Esophagus squamous epithelium (tissue), 5 donors: Measurements from ENCODE around the gene PPOX. TPM values are rescaled to one million over a fixed set of nuclear protein-coding genes. Genes with fewer than 3 reads are reported as not detected.

Source experiments
- DNase-seq: peaks from one replicate; lab custom pipeline; 2025; lab: John Stamatoyannopoulos, UW
- H3K27ac ChIP-seq, 4 donors: fragments of 200-600 bp; sonication (generic); one replicate each; pipeline ENCODE4 v1.5.1; 2016 to 2019; ENCODE audit warnings: mild to moderate bottlenecking in 1 of 4
- H3K27me3 ChIP-seq, 4 donors: fragments of 200-600 bp; sonication (generic); 1 replicate in 3 of 4; 2 replicates in 1 of 4; pipeline versions ENCODE4 v1.5.1 to v1.6.0; 2017 to 2021; ENCODE audit warnings: antibody characterized with exemption in 1 of 4
- H3K36me3 ChIP-seq, 3 donors: fragments of 200-600 bp; sonication (generic); one replicate each; pipeline ENCODE4 v1.5.1; 2016 to 2019
- H3K4me1 ChIP-seq, 3 donors: fragments of 200-600 bp; sonication (generic); one replicate each; pipeline ENCODE4 v1.5.1; 2017 to 2019
- H3K4me3 ChIP-seq, 4 donors: fragments of 200-600 bp; sonication (generic); 1 replicate in 3 of 4; 2 replicates in 1 of 4; pipeline ENCODE4 v1.5.1; 2016 to 2019; ENCODE audit warnings: mild to moderate bottlenecking in 2 of 4, moderate library complexity in 1 of 4
- H3K9me3 ChIP-seq, 3 donors: fragments of 200-600 bp; sonication (generic); one replicate each; pipeline ENCODE4 v1.5.1; 2016 to 2019
- CTCF ChIP-seq, 6 experiments: fragments of 450-650 bp in 4 of 6; fragments of 200-600 bp in 2 of 6; sonication (generic) in 2 of 6; IDR thresholded peaks; one replicate each; pipeline ENCODE4 v1.5.1; 2016 to 2019; ENCODE audit warnings: antibody characterized with exemption in 6 of 6, mild to moderate bottlenecking in 4 of 6, moderate library complexity in 4 of 6
- POLR2A ChIP-seq, 4 donors: fragments of 450-650 bp; IDR thresholded peaks; one replicate each; pipeline ENCODE4 v1.6.1; 2017; ENCODE audit warnings: antibody characterized with exemption in 4 of 4, mild to moderate bottlenecking in 4 of 4, moderate library complexity in 3 of 4
- WGBS, 2 donors: methylation state at CpG; one replicate each; pipeline ENCODE4 v1.1.5; 2018; 5-methylcytosine and 5-hydroxymethylcytosine counted together
- intact Hi-C: fragments of 100-400 bp; cut with DNase I; formaldehyde crosslinking; loops from one replicate; pipeline ENCODE4 v1.15.0; 2022
- total RNA-seq, 4 donors: library from RNA; depleted of rRNA; stranded (reverse); fragments of >200 nt; gene quantifications; one replicate each; pipeline ENCODE4 v1.1.0, GENCODE V29; 2016
- donor health status: DM: yes; HTN: yes; CAD: no.

The PPOX gene
- total RNA-seq, 4 donors from 2014 or later: 5.8 to 28.8 (median 11.7) TPM

- H3K36me3 ChIP-seq: peaks cover 18 to 71% (median 41%) of the 10 kb centered on the region in 3 donors
- H3K4me1 ChIP-seq: peaks cover 21 to 32% (median 22%) of the 10 kb centered on the region in 3 donors
- no peak for DNase-seq
- no peak overlapping the region for H3K4me3 ChIP-seq
- no peaks in the 10 kb centered on the region for H3K27me3 ChIP-seq
- TF ChIP-seq POLR2A (IDR thresholded peaks at IDR 0.05): no peak
- no peak for TF ChIP-seq CTCF (IDR thresholded peaks at IDR 0.05)
- H3K9me3 ChIP-seq: no peaks in the 10 kb centered on the region
- 68 to 69% methylated on average over 3 to 4 of the region's 4 CpGs for WGBS, 2 donors
- intact Hi-C loops: no loop called here
- no peak overlapping the region for H3K27ac ChIP-seq
Measured at GRCh38 chr1:161121834-161122233, 44.4 kb upstream of the PPOX start.

- no peak for TF ChIP-seq CTCF (IDR thresholded peaks at IDR 0.05)
- no peak for TF ChIP-seq POLR2A (IDR thresholded peaks at IDR 0.05)
- Histone ChIP-seq H3K27me3 (no peaks in the 10 kb centered on the region), H3K4me1 (peaks cover 17 to 39% (median 21%) of the 10 kb centered on the region in 3 donors), H3K36me3 (peaks cover 18 to 82% (median 46%) of the 10 kb centered on the region in 3 donors), H3K27ac (no peak overlapping the region), H3K4me3 (no peak overlapping the region), H3K9me3 (no peaks in the 10 kb centered on the region)
- no peak for DNase-seq
- WGBS, 2 donors: 85% methylated on average over 6 of the region's 6 CpGs; no CpG with 5 or more reads in 1 of the 2 donors
- intact Hi-C loops: no loop called here
Measured at GRCh38 chr1:161122967-161123366, 43.3 kb upstream of the PPOX start.

- Histone ChIP-seq H3K36me3 (peaks cover 4 to 81% (median 39%) of the 10 kb centered on the region in 3 donors), H3K27me3 (no peaks in the 10 kb centered on the region), H3K27ac (no peak overlapping the region), H3K4me3 (no peak overlapping the region), H3K9me3 (no peaks in the 10 kb centered on the region), H3K4me1 (peaks cover 10 to 53% (median 18%) of the 10 kb centered on the region in 3 donors)
- TF ChIP-seq CTCF (IDR thresholded peaks at IDR 0.05) (no peak), POLR2A (IDR thresholded peaks at IDR 0.05) (no peak)
- intact Hi-C loops: no loop called here
- no peak for DNase-seq
- WGBS, 2 donors: 74 to 77% methylated on average over 2 of the region's 2 CpGs
Measured at GRCh38 chr1:161127649-161128048, 38.6 kb upstream of the PPOX start.

- 85 to 91% methylated on average over 4 of the region's 4 CpGs for WGBS, 2 donors
- intact Hi-C loops: no loop called here
- TF ChIP-seq CTCF (IDR thresholded peaks at IDR 0.05) (no peak), POLR2A (IDR thresholded peaks at IDR 0.05) (no peak)
- peaks cover 13 to 58% (median 23%) of the 10 kb centered on the region in 3 donors for H3K4me1 ChIP-seq
- no peak overlapping the region for H3K4me3 ChIP-seq
- DNase-seq: no peak
- no peak overlapping the region for H3K27ac ChIP-seq
- H3K27me3 ChIP-seq: no peaks in the 10 kb centered on the region
- H3K9me3 ChIP-seq: no peaks in the 10 kb centered on the region
- peaks cover 0 to 69% (median 32%) of the 10 kb centered on the region in 3 donors for H3K36me3 ChIP-seq
Measured at GRCh38 chr1:161128591-161129420, 37.4 kb upstream of the PPOX start.

GRCh38 chr1:161130266-161130665, 36.0 kb upstream of the PPOX start:
- TF ChIP-seq POLR2A (IDR thresholded peaks at IDR 0.05) (no peak), CTCF (IDR thresholded peaks at IDR 0.05) (no peak)
- Histone ChIP-seq H3K4me3 (no peak overlapping the region), H3K9me3 (no peaks in the 10 kb centered on the region), H3K4me1 (peaks cover 22 to 69% (median 28%) of the 10 kb centered on the region in 3 donors), H3K27ac (peak overlapping the region in 1 of 4 donors; percentile 96), H3K27me3 (no peaks in the 10 kb centered on the region), H3K36me3 (peaks cover 0 to 55% (median 18%) of the 10 kb centered on the region in 3 donors)
- intact Hi-C loops: loop anchor here (10.0 kb wide), 1 partner anchor 295 kb away; no protein-coding TSS in a partner anchor
- 18 to 62% methylated on average over 1 of the region's 1 CpG for WGBS, 2 donors
- DNase-seq: no peak
